NCI-H345 treated with DMSO at 0.1 percent for 48 hours (cell line): ENCODE results near the gene ITPK1.

ENCODE experiments used
- DNase-seq: peaks from one replicate; lab custom pipeline; 2025; ENCODE audit not compliant: unreplicated experiment; lab: John Stamatoyannopoulos, UW

ITPK1 gene

DNA sequence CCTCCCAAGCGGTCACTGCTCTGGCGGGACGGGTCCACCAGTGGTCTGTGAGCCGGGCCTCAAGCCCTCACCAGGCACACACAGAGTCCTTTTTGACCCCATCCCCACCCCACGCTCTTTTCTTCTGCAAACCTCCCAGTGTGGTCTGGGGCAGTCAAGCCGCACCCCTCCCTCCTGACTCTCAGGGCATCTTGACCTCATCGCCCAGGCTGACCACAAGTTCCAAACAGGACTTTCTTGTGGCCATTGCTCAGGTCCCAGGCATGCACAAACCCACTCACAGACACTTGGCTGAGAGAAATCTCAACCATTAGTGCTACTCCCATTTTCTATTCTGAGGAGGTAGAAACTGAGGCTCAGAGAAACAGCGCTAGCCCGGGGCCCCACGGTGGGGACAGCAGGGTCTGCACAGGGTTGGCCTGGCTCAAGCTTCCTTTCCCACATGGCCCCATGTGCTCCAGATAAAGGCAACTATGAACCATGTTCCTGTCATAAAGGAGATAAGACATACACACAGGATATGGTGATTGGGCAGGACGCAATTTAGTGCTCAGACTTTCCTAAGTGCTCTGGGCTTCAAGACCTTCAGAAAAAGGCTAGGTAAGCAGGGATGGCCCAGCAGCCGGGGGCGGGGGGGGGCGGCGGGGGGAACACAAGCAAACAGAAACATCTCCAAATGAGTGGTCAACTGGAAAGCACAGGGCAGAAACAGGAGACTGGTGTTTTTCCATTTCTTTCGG is 69.6 kb downstream of the ITPK1 start:
- no peak for DNase-seq

DNA sequence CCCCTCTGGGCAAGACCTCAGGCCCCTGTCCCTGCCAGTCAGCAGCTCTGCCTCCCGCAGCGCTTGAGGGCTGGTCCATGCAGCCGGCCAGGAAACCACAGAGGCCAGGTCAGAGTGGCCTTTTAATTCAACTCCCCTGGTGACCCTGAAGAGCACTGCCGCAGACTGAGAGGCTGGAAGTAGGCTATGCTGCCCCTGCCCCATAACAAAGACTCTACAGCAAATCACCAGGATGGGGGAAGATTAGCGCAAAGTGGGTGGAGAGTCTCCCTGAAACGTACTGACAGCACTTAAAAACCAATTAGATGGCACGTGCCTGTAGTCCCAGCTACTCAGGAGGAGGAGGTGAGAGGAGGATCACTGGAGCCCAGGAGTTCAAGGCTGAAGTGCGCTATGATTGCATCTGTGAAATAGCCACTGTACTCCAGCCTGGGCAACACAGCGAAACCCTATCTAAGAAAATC is 70.5 kb downstream of the ITPK1 start:
- DNase-seq = no peak

DNA sequence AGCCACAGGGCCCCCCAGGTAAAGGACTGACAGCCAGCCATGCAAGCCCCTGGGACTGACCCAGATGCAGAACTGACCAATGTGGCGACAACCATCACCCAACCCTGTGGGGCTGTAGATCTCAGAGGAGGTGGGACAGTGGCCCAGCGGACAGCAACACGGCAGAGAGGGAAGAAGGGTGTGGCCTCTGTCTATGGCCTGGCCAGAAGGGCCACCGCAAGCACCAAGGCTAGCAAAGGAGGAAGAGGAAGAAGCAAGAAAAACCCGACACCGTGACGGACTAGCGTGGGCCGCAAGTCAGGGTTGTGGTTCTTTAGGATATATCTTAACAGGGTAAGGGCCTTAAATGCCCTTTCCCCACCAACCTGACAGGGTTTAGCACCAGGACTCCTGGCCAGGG is 71.2 kb downstream of the ITPK1 start:
- DNase-seq = no peak

DNA sequence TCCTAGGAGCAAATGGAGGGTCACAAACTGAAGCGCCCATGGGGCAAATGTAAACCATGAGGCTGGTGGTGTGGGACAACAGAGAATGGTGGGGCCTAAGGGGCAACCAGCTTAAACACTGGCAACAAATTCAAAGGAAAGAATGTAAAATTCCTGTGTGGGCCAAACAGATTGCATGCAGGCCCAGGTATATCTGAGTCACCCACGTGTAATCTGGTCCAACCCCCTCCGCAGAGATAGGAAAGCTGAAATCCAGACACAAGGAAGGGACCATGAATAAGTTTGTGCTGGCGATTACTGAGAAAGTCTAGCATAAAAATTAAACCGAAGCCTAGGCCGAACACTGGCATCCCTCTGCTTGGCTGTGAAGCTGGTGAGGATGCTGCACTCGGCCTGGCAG is 71.6 kb downstream of the ITPK1 start:
- no peak for DNase-seq

DNA sequence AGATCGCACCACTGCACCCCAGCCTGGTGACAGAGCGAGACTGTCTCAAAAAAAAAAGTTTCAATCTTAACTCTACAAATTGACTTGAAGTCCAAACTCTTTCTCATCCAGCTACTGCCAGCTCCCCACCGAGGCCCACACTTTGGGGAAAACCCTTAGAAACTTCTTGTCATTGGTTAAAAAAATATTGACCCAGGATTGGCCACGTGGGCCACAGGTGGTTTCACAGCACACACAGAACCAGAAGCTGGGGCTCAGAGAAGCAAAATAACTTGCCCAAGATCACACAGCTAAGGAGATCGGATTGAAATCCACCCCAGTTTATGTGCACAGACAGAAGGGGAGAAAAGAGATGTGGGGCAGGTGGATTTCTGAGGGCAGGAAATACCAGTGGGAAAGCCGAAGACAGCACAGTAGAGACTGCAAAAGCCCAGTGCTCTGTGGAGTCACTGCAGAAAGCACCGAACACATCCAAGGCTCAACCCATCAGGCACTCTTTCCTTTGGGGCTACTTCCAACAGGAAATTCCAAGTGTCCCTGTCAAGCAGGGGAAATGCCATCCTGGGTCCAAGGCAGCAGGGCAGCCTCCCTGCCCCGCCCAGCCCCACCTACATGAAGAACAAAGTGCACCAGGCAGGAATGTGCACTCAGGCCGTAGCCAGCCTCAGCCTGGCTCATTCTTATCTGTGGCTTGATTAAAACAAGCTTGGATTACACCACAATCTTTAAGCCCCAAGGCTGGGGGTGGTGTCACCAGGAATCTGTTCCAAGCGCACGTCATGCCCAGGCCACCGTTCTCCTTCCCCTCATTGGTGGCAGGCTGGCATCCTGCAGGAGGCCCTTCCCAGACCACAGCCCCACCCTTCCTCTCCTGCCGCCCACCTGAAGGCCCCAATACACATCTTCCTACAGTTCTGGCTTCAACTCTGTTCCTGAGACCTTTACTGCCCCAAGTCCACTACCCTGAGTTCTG is 72.5 kb downstream of the ITPK1 start:
- no peak for DNase-seq

DNA sequence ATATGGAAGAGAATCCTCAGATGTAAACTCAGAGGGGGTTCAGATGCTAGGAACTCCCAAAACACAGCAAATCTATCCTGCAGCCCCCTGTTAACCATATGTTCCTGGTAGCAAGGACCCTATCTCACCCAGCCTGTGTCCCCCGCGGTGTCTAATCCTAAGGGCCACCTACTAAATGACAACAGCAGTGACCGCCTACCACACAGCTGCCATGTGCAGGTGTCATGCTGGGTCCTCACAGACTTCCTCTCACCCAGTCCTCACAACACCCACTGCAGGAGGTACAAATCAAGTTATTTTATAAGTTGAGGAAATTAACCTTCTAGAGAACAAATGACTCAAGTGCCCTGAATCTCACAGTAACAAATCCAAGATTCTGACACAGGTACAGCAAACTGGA is 73.9 kb downstream of the ITPK1 start:
- DNase-seq = no peak

DNA sequence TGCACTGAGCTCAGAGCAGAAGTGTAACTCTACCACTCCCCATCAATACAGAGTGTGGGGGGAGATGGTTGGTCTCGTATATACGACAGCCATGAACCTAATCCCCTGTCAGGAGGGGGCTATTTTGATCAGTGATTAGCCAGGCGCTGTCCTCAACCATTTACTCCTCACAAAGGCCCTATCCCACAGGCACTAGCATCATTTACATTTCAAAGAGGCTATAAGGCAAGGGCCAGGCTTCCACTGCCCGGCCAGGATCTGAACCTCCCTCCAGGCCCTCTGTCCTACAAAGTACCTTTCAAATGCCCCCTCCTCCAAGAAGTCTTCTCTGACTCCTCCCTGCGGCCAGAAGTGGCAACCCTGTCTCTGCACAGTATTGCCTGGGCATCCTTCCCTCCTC is 74.7 kb downstream of the ITPK1 start:
- DNase-seq = no peak

DNA sequence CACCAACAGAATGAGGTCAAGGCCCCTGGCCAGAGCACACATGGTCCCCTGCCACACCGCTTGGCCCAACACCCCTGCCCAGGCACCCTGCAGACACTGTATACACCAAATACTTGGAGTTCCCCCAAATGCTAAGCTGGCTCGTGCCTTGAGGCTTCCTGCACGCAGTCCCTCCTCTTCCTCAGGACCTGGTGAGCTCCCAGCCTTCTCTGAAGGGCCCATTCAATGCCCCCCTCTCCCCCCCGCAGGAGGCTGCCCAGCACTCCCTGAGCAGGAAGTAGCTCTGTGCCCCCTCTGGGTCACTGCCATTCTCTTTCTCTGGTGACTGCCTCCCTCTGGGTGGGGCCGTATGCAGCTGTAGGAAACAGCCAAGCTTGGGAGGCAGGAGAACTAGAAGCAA is 75.3 kb downstream of the ITPK1 start:
- DNase-seq = no peak

DNA sequence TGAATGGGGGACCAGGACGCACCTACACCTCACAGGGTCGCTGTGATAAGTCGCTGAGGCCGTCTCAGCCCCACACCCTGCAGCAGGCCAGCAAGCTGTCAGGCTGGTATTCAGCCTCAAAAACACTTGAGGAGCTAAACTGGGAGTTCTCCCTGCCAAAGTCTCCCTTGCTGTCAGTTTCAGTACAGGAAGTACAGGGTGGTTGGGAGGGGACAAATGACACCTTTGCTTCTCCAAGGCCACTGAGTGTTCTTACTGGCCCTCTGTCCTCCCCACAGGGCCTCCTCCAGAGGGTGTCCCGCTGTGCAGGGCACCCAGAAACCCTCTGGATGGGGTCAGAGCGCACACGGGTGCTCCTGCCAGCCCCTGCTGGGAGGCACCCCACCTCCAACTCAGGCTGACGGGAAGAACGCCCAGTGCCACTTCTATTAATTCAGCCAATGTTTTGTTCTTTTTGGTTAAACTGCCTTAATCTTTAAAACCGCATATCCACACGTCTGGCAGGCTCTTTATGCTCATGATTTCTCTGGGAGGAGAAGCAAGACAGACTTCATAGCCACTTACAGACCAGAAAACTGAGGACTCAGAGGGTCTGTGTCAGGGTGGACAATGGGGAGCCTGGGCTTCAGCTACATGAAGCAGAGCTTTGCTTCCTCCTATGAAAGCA is 75.9 kb downstream of the ITPK1 start:
- no peak for DNase-seq

DNA sequence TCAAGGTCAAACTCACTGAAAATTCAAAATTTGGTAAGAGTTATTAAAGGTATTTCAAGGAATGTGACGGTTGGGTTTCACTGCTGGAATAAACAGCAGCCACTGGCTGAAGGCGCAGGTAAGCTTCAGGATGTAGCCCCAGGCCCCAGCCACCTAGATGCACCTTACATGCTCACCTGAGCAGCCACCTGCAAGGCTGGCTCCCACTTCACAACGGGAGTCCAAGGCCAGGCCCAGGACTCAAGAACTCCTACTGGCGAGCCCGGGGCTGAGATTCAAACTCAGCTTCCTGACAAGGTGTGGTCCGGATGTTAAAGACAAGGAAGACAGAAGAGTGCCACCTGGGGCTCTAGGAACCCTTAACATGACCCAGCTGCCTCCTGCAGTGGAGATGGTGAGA is 78.4 kb downstream of the ITPK1 start:
- no peak for DNase-seq

DNA sequence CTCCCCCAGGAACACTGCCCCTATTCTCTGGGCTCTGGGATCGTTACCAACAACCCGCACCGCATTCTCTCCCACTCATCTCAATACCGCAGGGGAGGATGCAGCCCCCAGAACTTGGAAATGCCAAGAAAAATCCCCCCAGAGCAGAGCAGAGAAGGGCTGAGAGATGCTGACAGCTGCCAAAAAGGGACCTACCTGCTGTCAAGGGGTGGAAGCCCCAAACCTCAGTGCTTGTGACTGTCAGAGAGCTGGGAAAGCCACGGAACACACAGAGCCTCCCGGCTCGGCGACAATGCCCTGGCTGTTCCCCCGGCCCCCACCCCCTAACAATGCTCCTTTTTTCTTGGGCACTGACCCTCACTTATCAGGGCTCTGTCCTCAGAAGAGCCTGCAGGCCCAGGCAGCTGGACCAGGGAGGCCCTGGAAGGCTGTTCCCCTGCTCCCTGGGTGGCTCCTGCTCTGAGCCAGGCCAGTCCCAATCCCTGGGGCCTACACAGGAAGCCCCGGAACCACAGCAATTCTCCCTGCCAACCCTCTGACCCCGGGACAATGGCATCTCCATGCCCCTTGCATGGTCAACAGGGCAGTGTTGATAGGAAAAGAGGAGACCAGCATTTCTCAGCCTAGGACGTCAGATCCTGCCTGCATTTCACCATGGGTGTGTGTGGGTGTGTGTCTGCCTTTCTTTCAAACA is 78.9 kb downstream of the ITPK1 start:
- no peak for DNase-seq

DNA sequence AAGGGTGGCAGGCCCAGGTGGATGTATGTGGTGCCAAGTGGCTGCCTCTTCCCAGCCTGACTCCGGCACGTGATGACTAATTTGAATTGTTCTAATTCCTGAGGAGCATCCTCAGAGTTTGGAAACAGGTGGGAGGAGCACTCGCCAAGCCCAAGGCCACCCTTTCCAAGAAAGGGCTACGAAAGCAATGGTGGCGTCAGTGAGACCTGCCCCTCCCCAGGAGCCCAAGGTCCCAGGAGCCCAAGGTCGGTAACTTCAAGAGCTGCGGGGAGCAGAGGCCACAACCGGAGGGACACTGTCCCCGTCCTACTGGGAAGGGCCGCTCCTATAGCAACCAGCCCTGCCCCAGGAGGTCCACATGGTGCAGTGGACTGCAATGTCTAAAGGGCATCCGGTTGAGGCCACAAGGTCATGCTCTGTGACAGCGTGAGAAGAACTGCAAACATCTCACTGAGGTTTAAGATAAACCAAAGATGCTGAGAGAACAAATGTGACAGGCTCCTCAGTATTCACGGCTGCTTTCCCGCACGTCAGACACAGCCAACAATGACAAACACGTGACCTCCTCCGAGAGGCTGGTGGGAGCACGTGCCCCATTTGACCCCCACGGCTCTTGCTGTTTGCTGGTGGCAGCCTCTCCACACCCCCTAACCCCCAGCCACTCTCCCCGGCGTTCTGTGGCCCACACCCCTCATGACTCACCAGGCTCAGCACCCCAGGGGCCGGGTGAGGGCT is 79.6 kb downstream of the ITPK1 start:
- DNase-seq = no peak

DNA sequence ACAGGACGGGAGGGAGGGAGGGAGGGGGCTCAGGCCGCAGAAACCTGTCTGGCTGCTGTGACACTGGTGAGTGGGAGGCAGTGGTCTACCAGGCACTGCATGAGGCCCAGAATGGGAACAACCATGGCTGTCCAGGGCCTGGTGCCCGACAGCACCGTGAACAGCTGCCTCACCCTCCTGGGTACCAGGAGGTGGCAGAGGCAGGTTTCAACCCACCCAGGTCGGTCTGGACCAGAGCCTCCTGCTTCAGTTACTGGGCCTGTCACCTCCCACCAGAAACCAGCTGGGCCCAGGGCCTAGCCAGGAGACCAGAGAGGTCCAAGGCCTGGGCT is 80.2 kb downstream of the ITPK1 start:
- DNase-seq = no peak

DNA sequence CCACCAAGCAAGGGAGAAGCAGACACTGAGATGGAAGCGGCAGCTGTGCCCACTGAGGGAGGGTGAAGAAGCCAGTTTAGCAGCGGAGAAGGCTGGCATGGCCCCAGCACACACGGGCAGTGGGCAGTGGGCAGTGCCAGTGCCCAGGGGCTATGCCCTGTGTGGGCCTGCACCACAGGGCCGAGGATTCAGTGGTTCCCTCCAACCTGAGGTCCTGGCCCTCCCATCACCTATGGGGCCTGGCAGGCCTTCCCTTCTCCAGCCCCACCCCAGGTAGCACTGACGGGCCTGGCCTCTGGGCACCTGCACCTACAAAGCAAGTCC is 81.1 kb downstream of the ITPK1 start:
- DNase-seq = no peak

DNA sequence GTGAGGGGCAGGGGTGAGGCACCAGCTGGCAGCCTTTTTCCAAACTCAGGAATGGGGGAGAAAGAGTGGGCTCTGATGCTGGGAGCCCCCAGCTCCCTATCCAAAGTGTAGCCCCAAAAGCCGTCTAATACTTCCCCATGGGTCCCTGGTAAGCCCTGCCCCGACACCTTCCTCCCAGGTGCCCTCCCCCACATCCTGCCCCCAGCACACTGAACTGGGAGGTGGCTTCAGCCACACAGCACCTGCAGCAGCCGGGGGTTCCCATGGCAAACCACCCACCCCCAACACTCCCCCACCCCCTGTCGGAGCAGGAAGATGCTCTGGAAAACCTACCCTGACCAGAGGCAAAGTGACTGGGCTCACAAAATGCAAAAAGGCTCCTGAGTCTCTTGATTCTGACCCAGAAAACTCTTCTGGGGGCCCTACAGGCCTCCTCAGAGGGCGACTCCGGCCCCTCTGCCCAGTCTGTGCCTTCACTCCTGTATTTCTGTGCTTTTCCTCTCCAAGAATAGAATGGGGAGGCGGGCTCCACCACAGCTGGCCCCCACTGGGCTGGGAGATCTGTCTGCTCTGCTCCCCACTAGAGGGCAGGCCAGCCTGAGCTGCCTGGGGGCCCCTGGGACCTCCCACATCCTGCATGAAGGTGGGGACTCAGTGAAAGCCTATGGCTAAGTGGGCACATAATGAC is 81.6 kb downstream of the ITPK1 start:
- no peak for DNase-seq

DNA sequence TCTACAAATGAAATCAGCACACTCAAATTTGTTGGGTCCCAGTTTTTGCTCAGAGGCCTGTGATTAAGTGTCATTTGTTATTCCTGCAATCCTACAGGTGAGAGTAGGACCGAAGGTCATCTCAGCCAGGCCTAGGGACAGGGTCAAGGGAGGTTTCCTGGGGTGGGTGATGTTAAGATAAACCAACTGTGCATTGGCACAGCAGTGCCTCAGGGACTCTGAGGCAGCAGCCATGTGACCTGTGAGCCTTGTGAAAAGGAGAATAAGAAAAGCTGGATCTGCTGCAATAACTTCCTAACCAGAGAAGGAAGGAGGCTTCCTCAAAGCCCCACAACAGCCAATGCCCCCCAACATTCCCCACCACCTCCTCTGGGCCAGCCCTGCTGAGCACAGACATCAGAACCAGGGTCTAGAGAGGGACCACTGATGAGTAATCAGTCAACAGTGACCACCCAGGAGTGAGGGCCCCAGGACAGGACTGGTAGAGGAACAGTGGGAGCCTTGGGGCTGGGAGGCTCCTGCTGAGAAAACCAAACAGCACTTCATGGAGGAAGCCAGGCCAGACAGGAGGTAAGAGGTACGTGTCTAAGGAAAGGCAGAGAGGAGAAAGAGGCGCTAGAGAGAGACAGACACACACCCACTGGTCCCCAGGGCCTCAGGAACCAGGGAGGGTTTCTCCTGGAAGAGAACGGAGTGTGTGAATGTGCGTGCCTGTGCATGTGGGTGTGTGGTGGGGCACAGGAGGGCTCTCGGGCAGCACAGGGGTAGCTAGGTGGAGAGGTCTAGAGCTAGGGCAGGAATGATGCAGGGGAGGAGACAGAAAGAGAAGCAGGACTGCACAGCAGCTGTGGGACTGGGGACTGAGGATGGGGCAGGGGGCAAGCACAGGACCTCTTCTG is 82.4 kb downstream of the ITPK1 start:
- DNase-seq = no peak

DNA sequence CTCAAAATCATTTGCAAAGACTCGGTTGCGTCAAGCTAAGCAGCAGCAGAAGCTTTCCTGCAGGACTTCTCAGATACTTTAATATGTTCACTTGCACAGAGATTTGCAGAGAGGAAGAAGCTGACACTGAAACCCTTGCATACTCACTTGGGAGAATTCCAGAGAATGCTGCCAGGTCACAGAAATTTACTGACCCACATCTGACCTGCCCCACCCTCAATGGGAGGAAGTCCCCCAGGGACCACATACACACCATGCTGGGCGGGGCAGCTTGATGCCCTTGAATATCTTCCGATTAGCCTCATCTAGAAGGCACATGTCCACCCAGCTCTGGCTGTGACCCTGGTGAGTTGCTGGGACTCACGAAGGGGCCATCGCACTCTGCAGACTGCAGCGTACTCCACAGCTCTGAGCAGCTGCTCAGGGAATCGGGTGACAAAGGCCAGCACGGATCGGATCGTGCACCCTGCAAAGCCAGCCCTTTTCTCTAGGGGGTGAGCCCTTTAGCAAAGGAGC is 83.2 kb downstream of the ITPK1 start:
- no peak for DNase-seq

DNA sequence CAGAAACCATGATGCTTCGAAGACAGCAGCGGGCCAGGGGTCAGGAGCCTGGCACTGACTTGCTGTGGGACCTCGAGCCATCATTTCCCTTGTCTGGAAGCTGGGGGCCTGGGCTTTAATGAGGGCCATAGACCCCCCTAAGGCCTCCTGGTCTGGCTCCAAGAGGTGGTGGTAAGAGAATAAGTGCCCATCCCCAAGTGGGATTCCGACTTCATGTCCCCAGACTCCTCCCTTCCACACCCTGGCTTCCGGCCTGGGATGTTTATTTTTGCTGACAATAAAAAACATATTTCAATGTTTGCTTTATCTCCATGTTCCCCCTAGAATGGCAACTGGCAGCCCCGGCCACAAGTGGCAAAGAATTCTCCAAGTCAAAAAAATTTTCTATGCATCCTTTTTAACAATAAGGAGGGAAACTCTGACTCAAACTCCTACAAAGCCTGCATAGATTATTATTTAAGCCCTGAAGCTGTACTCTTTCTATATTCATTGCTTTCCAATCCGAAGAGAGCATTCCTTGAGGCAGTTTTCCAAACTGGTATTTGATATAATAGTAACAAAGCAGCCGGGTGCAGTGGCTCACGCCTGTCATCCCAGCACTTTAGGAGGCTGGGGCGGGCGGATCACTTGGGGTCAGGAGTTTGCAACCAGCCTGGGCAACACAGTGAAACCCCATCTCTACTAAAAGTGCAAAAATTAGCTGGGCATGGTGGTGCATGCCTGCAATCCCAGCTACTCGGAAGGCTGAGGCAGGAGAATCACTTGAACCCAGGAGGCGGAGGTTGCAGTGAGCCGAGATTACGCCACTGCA is 84.0 kb downstream of the ITPK1 start:
- DNase-seq = no peak
